ENCODE measurements around the gene PGLYRP3. TPM values are rescaled to one million over a fixed set of nuclear protein-coding genes. Genes with fewer than 3 reads are reported as not detected.

PGLYRP3 gene
- polyA plus RNA-seq, 1 donor from 2014 or later = not detected

GRCh38 chr1:153260585-153261280 lies 52.0 kb downstream of the PGLYRP3 start:
- TF ChIP-seq TAF1 (IDR thresholded peaks at IDR 0.05; ENCODE audit: low read depth) = no peak
- peak; percentile 27 for TF ChIP-seq POLR2AphosphoS5 (IDR thresholded peaks at IDR 0.05)
- Histone ChIP-seq H3K79me2 (replicated peaks; ENCODE audit: insufficient read depth, low read length) (no peaks in the 10 kb centered on the region), H3K9me2 (ENCODE audit: insufficient read depth, low read length) (no peaks in the 10 kb centered on the region), H3K4me3 (ENCODE audit: low read length) (peak overlapping the region; percentile 66), H3K27me3 (ENCODE audit: insufficient read depth, low read depth, low read length) (peaks cover 42% of the 10 kb centered on the region), H4K20me1 (ENCODE audit: insufficient read depth) (no peaks in the 10 kb centered on the region), H3K4me2 (ENCODE audit: low read length) (no peak overlapping the region), H2AFZ (ENCODE audit: low read depth, low read length) (no peak overlapping the region), H3K36me3 (ENCODE audit: insufficient read depth, low read length) (no peaks in the 10 kb centered on the region), H3K27ac (ENCODE audit: low read length) (peak overlapping the region; percentile 31), H3K9me3 (ENCODE audit: low read length) (no peaks in the 10 kb centered on the region), H3K9ac (ENCODE audit: low read length) (peak overlapping the region; percentile 68), H3F3A (ENCODE audit: insufficient read depth, low read length, poor library complexity, severe bottlenecking) (peaks cover 4% of the 10 kb centered on the region)

DNA sequence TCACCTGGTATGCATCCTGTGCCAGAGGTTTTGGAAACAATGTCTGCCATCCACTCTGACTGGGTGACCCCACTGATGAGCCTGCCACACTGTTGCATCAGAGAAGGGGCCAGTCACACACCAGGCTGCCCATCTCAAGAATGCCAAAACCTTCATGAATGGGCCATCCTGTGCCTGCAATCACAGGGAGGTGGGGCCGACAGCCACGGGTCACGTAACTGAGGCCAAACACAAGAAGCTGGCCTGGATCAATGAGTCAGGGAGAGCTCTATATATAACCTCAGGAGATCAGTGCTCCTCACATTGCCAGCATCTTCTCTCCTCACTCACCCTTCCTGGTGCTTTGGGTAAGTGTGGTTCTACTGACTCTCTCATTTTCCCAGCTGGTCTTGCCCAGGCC lies 53.4 kb downstream of the PGLYRP3 start, which contains the start of gene LORICRIN:
Gene LORICRIN (plus strand): TSS at position 301 of the 400 bp plus-strand sequence. CDS start 1,263 bp downstream, outside the sequence.
- no peaks in the 10 kb centered on the region for H3K9me3 ChIP-seq (ENCODE audit: low read length)
- H2AFZ ChIP-seq (ENCODE audit: low read depth, low read length) = no peak within 1 kb of the TSS
- no peaks in the 10 kb centered on the region for H3K36me3 ChIP-seq (ENCODE audit: insufficient read depth, low read length)
- TF ChIP-seq EP300 (conservative IDR thresholded peaks at IDR 0.05; ENCODE audit: poor library complexity, severe bottlenecking) (no peak), RAD21 (conservative IDR thresholded peaks at IDR 0.05) (no peak), TAF1 (IDR thresholded peaks at IDR 0.05; ENCODE audit: low read depth) (no peak), REST (IDR thresholded peaks at IDR 0.05; ENCODE audit: borderline replicate concordance) (no peak), EZH2 (IDR thresholded peaks at IDR 0.05; ENCODE audit: borderline replicate concordance, insufficient read depth, low read length, poor library complexity, severe bottlenecking) (no peak), POLR2AphosphoS5 (IDR thresholded peaks at IDR 0.05) (no peak), SMC3 (conservative IDR thresholded peaks at IDR 0.05; ENCODE audit: poor library complexity) (no peak), MXI1 (conservative IDR thresholded peaks at IDR 0.05; ENCODE audit: poor library complexity, severe bottlenecking) (no peak)
- TF ChIP-seq, protein P1, sequence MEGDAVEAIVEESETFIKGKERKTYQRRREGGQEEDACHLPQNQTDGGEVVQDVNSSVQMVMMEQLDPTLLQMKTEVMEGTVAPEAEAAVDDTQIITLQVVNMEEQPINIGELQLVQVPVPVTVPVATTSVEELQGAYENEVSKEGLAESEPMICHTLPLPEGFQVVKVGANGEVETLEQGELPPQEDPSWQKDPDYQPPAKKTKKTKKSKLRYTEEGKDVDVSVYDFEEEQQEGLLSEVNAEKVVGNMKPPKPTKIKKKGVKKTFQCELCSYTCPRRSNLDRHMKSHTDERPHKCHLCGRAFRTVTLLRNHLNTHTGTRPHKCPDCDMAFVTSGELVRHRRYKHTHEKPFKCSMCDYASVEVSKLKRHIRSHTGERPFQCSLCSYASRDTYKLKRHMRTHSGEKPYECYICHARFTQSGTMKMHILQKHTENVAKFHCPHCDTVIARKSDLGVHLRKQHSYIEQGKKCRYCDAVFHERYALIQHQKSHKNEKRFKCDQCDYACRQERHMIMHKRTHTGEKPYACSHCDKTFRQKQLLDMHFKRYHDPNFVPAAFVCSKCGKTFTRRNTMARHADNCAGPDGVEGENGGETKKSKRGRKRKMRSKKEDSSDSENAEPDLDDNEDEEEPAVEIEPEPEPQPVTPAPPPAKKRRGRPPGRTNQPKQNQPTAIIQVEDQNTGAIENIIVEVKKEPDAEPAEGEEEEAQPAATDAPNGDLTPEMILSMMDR (IDR thresholded peaks at IDR 0.05; ENCODE audit: poor library complexity, severe bottlenecking) = no peak
- no peaks in the 10 kb centered on the region for H4K20me1 ChIP-seq (ENCODE audit: insufficient read depth)
- H3K79me2 ChIP-seq (replicated peaks; ENCODE audit: insufficient read depth, low read length) = no peaks in the 10 kb centered on the region
- peaks cover 35% of the 10 kb centered on the region for H3K27me3 ChIP-seq (ENCODE audit: insufficient read depth, low read depth, low read length)
- H3K27ac ChIP-seq (ENCODE audit: low read length) = peak within 1 kb of the TSS; percentile 31
- H3K4me2 ChIP-seq (ENCODE audit: low read length) = no peak within 1 kb of the TSS
- H3K9me2 ChIP-seq (ENCODE audit: insufficient read depth, low read length) = no peaks in the 10 kb centered on the region
- peak within 1 kb of the TSS; percentile 66 for H3K4me3 ChIP-seq (ENCODE audit: low read length)
- peak within 1 kb of the TSS; percentile 68 for H3K9ac ChIP-seq (ENCODE audit: low read length)
- H3F3A ChIP-seq (ENCODE audit: insufficient read depth, low read length, poor library complexity, severe bottlenecking) = peaks cover 4% of the 10 kb centered on the region
